Astrocyte of the spinal cord (primary cell): ENCODE results near the gene SNHG17.
A peak's percentile ranks its signal among the peaks of the same experiment; 100 is the strongest.
"Not testable (repeated sequence)": the region's sequence is repeated elsewhere in the genome, so short reads cannot be mapped to it uniquely, and the experiment has no call there.

Experiments
- DNase-seq: peaks from one replicate; pipeline ENCODE4 v3.0.0; 2011; ENCODE audit warnings: low read depth, low spot score
- H3K4me3 ChIP-seq: 2 replicates; pipeline ENCODE4 v1.5.1; 2011; ENCODE audit warnings: low read depth, mild to moderate bottlenecking, low read length, moderate library complexity
- CTCF ChIP-seq: IDR thresholded peaks from 2 replicates; pipeline ENCODE4 v1.5.1; 2012; ENCODE audit warnings: low read depth, mild to moderate bottlenecking, low read length, inconsistent platforms
- in situ Hi-C: cut with HindIII; loops from 2 replicates; pipeline ENCODE4 v1.10.0; 2017; ENCODE audit warnings: low sequenced_read_pairs

The SNHG17 gene

GRCh38 chr20:38447251-38447661 lies 12.1 kb upstream of the SNHG17 start:
- DNase-seq = no peak
- no peak for TF ChIP-seq CTCF
- peak overlapping the region; percentile 88 for H3K4me3 ChIP-seq
- in situ Hi-C loops = no loop called here

- peak; percentile 94 for DNase-seq
- in situ Hi-C loops = no loop called here
- peak; percentile 90 for TF ChIP-seq CTCF
- H3K4me3 ChIP-seq = peak overlapping the region; percentile 88
Observed at GRCh38 chr20:38446441-38447209, 11.5 kb upstream of the SNHG17 start.

GRCh38 chr20:38445901-38446425 lies 10.8 kb upstream of the SNHG17 start:
- no peak for TF ChIP-seq CTCF
- H3K4me3 ChIP-seq = peak overlapping the region; percentile 88
- in situ Hi-C loops = no loop called here
- DNase-seq = no peak

- in situ Hi-C loops = no loop called here
- no peak overlapping the region for H3K4me3 ChIP-seq
- no peak for DNase-seq
- TF ChIP-seq CTCF = no peak
Observed at GRCh38 chr20:38445381-38445796, 10.3 kb upstream of the SNHG17 start.

- DNase-seq = peak; percentile 17
- in situ Hi-C loops = no loop called here
- no peak for TF ChIP-seq CTCF
- H3K4me3 ChIP-seq = no peak overlapping the region
Observed at GRCh38 chr20:38441916-38442315, 6.8 kb upstream of the SNHG17 start.

GRCh38 chr20:38441110-38441509 lies 6.0 kb upstream of the SNHG17 start:
- H3K4me3 ChIP-seq, DNase-seq, in situ Hi-C loops: not testable (repeated sequence)

- no peak for TF ChIP-seq CTCF
- no peak overlapping the region for H3K4me3 ChIP-seq
- no peak for DNase-seq
- in situ Hi-C loops = no loop called here
Observed at GRCh38 chr20:38437796-38438195, 2.7 kb upstream of the SNHG17 start.
